ENCODE data around the gene FRMD7.
"Not testable (repeated sequence)": the region's sequence is repeated elsewhere in the genome, so short reads cannot be mapped to it uniquely, and the experiment has no call there.

Gene FRMD7, protein sequence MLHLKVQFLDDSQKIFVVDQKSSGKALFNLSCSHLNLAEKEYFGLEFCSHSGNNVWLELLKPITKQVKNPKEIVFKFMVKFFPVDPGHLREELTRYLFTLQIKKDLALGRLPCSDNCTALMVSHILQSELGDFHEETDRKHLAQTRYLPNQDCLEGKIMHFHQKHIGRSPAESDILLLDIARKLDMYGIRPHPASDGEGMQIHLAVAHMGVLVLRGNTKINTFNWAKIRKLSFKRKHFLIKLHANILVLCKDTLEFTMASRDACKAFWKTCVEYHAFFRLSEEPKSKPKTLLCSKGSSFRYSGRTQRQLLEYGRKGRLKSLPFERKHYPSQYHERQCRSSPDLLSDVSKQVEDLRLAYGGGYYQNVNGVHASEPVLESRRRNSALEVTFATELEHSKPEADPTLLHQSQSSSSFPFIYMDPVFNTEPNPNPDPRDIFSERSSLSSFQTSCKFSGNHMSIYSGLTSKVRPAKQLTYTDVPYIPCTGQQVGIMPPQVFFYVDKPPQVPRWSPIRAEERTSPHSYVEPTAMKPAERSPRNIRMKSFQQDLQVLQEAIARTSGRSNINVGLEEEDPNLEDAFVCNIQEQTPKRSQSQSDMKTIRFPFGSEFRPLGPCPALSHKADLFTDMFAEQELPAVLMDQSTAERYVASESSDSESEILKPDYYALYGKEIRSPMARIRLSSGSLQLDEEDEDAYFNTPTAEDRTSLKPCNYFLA

GRCh38 chrX:132127743-132128142 is at the start of gene FRMD7:
Gene FRMD7, minus strand, starts transcription at chrX:132128020. Its CDS starts 176 bp downstream, at chrX:132127844.
- H3K4me1 ChIP-seq: peaks cover 10% of the 10 kb centered on the region
- in situ Hi-C loops (cut with MboI; ENCODE audit: low sequenced_read_pairs): no loop called here
- no peak within 1 kb of the TSS for H3K4me3 ChIP-seq
- no peaks in the 10 kb centered on the region for H3K36me3 ChIP-seq (replicated peaks)
- H3K9me3 ChIP-seq: no peaks in the 10 kb centered on the region
- DNase-seq (ENCODE audit: low spot score in 2 of 2): peak in 1 of 2 experiments; percentile 59
- peaks cover 35% of the 10 kb centered on the region for H3K27me3 ChIP-seq (ENCODE audit: low read depth)

GRCh38 chrX:132173647-132174046 is 45.8 kb upstream of the FRMD7 start:
- H3K4me3 ChIP-seq: no peak overlapping the region
- no peak for DNase-seq (ENCODE audit: low spot score in 2 of 2)
- H3K27me3 ChIP-seq (ENCODE audit: low read depth): peaks cover 13% of the 10 kb centered on the region
- no peaks in the 10 kb centered on the region for H3K9me3 ChIP-seq
- H3K4me1 ChIP-seq: no peaks in the 10 kb centered on the region
- no peaks in the 10 kb centered on the region for H3K36me3 ChIP-seq (replicated peaks)
- in situ Hi-C loops (cut with MboI; ENCODE audit: low sequenced_read_pairs): no loop called here

DNA sequence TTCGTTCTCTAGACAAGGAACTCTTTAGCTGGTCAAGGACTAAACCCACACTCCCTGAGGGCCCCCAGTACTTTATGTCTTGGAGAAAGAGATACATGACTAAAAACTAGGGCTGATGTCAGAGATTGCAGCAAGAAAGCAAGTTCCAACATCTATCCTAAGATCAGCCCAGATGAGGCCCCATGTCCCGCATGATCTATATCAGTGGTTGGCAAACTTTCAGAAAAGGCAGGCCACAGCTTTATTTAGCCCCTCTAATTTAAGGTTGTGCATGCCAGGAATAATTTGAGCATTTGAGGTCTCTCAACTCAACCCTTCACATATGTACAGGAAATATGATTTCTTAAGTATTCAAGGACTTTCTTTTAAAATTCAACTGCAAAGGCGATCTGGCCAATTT is 44.1 kb upstream of the FRMD7 start:
- DNase-seq (ENCODE audit: low spot score in 2 of 2): no peak
- Histone ChIP-seq H3K27me3 (ENCODE audit: low read depth) (peaks cover 10% of the 10 kb centered on the region), H3K36me3 (replicated peaks) (no peaks in the 10 kb centered on the region), H3K9me3 (no peaks in the 10 kb centered on the region), H3K4me3 (no peak overlapping the region), H3K4me1 (no peaks in the 10 kb centered on the region)
- in situ Hi-C loops (cut with MboI; ENCODE audit: low sequenced_read_pairs): no loop called here

DNA sequence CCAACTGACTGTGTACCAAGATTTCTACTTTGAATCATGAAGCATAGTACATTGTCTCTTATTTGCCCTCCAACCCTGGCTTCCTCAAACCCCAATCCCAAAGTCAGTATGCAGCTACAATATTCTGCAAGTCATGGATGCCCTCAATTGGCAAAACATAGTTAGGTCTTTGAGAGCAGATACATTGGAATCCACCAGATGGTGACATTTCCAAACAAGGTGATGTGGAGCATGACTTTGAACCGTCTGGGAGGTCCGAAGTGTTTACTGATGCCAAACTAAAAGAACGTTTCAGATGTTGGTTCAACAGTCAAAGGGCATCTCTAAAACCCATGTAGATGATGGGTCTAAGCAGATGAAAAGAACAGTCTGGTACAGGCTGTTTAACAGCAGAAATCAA is 43.7 kb upstream of the FRMD7 start:
- no peak for DNase-seq (ENCODE audit: low spot score in 2 of 2)
- in situ Hi-C loops (cut with MboI; ENCODE audit: low sequenced_read_pairs): no loop called here
- peaks cover 9% of the 10 kb centered on the region for H3K27me3 ChIP-seq (ENCODE audit: low read depth)

GRCh38 chrX:132169554-132169953 is 41.7 kb upstream of the FRMD7 start:
- no peak for DNase-seq (ENCODE audit: low spot score in 2 of 2)
- in situ Hi-C loops (cut with MboI; ENCODE audit: low sequenced_read_pairs): no loop called here
- Histone ChIP-seq H3K4me3 (no peak overlapping the region), H3K9me3 (no peaks in the 10 kb centered on the region), H3K27me3 (ENCODE audit: low read depth) (peaks cover 7% of the 10 kb centered on the region), H3K4me1 (no peaks in the 10 kb centered on the region), H3K36me3 (replicated peaks) (no peaks in the 10 kb centered on the region)

More for the DNA sequence above, 43.7 kb upstream of the FRMD7 start:
- H3K36me3 ChIP-seq (replicated peaks): no peaks in the 10 kb centered on the region
- H3K4me1 ChIP-seq: no peaks in the 10 kb centered on the region
- no peak overlapping the region for H3K4me3 ChIP-seq
- H3K9me3 ChIP-seq: no peaks in the 10 kb centered on the region

GRCh38 chrX:132165651-132166050 is 37.8 kb upstream of the FRMD7 start:
- in situ Hi-C loops (cut with MboI; ENCODE audit: low sequenced_read_pairs): no loop called here
- no peak for DNase-seq (ENCODE audit: low spot score in 2 of 2)
- H3K27me3 ChIP-seq (ENCODE audit: low read depth): peaks cover 6% of the 10 kb centered on the region
- no peak overlapping the region for H3K4me3 ChIP-seq
- no peaks in the 10 kb centered on the region for H3K4me1 ChIP-seq
- H3K36me3 ChIP-seq (replicated peaks): no peaks in the 10 kb centered on the region
- H3K9me3 ChIP-seq: no peaks in the 10 kb centered on the region

GRCh38 chrX:132165005-132165404 is 37.2 kb upstream of the FRMD7 start:
- Histone ChIP-seq H3K9me3 (no peaks in the 10 kb centered on the region), H3K4me3 (no peak overlapping the region), H3K27me3 (ENCODE audit: low read depth) (no peaks in the 10 kb centered on the region; the same call in 1 of the 2 replicates), H3K4me1 (no peaks in the 10 kb centered on the region), H3K36me3 (replicated peaks) (no peaks in the 10 kb centered on the region)
- no peak for DNase-seq (ENCODE audit: low spot score in 2 of 2)
- in situ Hi-C loops (cut with MboI; ENCODE audit: low sequenced_read_pairs): no loop called here

DNA sequence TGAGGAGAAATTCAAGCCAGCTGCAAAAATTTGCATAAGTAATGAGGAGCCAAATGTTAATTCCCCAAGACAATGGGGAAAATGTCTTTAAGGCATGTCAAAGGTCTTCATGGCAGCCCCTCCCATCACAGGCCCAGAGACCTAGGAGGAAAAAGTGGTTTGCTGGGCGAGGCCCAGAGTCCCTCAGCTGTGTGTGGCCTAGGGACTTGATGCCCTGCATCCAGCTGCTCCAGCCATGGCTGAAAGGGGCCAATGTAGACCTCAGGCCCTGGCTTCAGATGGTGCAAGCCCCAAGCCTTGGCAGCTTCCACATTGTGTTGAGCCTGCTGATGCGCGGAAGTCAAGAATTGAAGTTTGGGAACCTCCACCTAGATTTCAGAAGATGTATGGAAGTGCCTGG is 35.3 kb upstream of the FRMD7 start:
- H3K9me3 ChIP-seq; in situ Hi-C loops (cut with MboI; ENCODE audit: low sequenced_read_pairs): not testable (repeated sequence)

DNA sequence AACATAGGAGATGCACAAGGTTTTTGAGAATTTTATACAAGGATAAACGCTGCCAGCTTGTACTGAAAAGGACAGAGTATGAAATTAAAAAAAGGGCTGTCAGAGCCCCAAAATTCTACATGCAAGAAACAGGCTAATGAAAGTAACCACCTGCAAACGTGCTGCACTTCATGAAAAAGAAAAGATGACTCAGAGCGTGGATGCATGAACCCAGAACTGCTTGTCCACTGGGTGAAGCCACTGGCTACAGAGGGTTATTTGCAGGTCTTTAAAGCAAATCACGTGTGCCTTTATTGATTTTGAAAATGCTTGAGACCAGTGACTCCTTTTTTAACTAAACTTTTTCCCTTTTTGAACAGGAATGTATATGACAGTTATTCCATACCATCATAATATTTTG is 25.3 kb upstream of the FRMD7 start:
- no peak overlapping the region for H3K4me3 ChIP-seq
- no peaks in the 10 kb centered on the region for H3K36me3 ChIP-seq (replicated peaks)
- H3K9me3 ChIP-seq: no peaks in the 10 kb centered on the region
- in situ Hi-C loops (cut with MboI; ENCODE audit: low sequenced_read_pairs): no loop called here
- DNase-seq (ENCODE audit: low spot score in 2 of 2): no peak
- peaks cover 35% of the 10 kb centered on the region for H3K27me3 ChIP-seq (ENCODE audit: low read depth)
- no peaks in the 10 kb centered on the region for H3K4me1 ChIP-seq

More for the DNA sequence above, 35.3 kb upstream of the FRMD7 start:
- not testable (repeated sequence) for H3K4me3 ChIP-seq; H3K36me3 ChIP-seq (replicated peaks); DNase-seq (ENCODE audit: low spot score in 2 of 2); H3K27me3 ChIP-seq (ENCODE audit: low read depth); H3K4me1 ChIP-seq

- H3K36me3 ChIP-seq (replicated peaks): no peaks in the 10 kb centered on the region
- in situ Hi-C loops (cut with MboI; ENCODE audit: low sequenced_read_pairs): no loop called here
- DNase-seq (ENCODE audit: low spot score in 2 of 2): no peak
- no peak overlapping the region for H3K4me3 ChIP-seq
- H3K27me3 ChIP-seq (ENCODE audit: low read depth): peaks cover 35% of the 10 kb centered on the region
- H3K9me3 ChIP-seq: no peaks in the 10 kb centered on the region
- H3K4me1 ChIP-seq: no peaks in the 10 kb centered on the region
Measured at GRCh38 chrX:132146456-132146855, 18.6 kb upstream of the FRMD7 start.

DNA sequence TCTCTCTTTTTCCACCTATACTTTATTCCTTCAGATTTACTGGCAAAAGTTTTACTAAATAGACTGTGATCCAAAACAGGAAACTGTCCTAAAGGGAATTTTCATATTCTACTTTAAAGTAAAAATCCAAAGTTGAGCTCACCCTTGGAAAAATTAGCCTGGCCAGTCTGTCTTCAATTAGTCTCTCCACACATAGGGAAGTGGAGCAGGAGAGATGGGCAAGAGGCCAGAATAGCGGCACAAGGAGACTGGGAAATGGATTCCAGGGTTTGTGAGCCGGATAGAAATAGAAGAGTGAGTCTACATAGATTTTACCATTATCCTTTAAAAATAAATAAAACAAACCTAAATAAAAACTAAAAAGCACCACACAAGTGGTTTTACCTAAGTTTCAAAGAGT is 16.2 kb upstream of the FRMD7 start:
- in situ Hi-C loops (cut with MboI; ENCODE audit: low sequenced_read_pairs): no loop called here
- Histone ChIP-seq H3K36me3 (replicated peaks) (no peaks in the 10 kb centered on the region), H3K4me1 (no peaks in the 10 kb centered on the region), H3K27me3 (ENCODE audit: low read depth) (peaks cover 21% of the 10 kb centered on the region), H3K9me3 (no peaks in the 10 kb centered on the region), H3K4me3 (no peak overlapping the region)
- DNase-seq (ENCODE audit: low spot score in 2 of 2): no peak

GRCh38 chrX:132125906-132126305 is 1.9 kb downstream of the FRMD7 start:
- in situ Hi-C loops (cut with MboI; ENCODE audit: low sequenced_read_pairs): no loop called here

GRCh38 chrX:132120913-132121312 is 6.9 kb downstream of the FRMD7 start:
- Histone ChIP-seq H3K4me1 (peaks cover 14% of the 10 kb centered on the region), H3K9me3 (no peaks in the 10 kb centered on the region), H3K4me3 (no peak overlapping the region), H3K27me3 (ENCODE audit: low read depth) (peaks cover 2% of the 10 kb centered on the region), H3K36me3 (replicated peaks) (no peaks in the 10 kb centered on the region)
- in situ Hi-C loops (cut with MboI; ENCODE audit: low sequenced_read_pairs): no loop called here
- DNase-seq (ENCODE audit: low spot score in 2 of 2): no peak

More at GRCh38 chrX:132125906-132126305, 1.9 kb downstream of the FRMD7 start:
- Histone ChIP-seq H3K4me3 (no peak overlapping the region), H3K4me1 (peaks cover 10% of the 10 kb centered on the region), H3K27me3 (ENCODE audit: low read depth) (peaks cover 31% of the 10 kb centered on the region), H3K9me3 (no peaks in the 10 kb centered on the region), H3K36me3 (replicated peaks) (no peaks in the 10 kb centered on the region)
- DNase-seq (ENCODE audit: low spot score in 2 of 2): no peak

DNA sequence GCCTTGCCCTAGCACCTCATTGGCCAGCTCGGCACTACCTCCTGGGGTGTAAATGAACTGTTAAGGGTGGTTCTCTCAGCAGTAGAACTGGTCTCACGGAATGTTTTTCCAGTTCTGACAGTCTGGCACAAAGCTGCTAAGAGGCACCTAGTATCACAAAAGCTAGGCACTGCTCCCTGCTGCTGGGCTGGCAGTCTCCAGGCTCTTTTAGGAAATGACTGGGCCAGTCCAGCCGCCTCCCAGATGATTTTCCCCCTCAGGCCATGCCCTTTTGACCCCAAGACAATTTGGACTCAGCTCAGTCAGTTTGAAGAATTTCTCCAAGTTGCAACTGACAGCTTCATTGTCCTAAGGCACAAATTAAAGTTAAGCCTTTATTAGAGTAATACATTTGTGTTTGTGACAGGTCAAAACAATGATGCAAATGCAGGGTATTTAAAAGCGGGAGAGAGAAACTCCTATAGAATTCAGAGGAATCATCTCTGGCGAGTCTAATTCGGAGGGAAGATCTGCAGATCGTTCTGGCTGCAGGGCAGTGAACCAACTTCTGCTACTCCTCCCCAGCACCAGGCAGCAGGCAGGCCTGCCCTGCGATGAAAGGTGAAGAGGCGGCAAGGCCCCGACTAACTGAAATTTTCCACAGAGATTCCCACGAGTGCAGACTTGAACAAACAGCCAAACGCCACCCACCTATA is 7.9 kb downstream of the FRMD7 start:
- in situ Hi-C loops (cut with MboI; ENCODE audit: low sequenced_read_pairs): no loop called here
- DNase-seq (ENCODE audit: low spot score in 2 of 2): peak; percentile 70 to 83

More for the DNA sequence above, 7.9 kb downstream of the FRMD7 start:
- no peaks in the 10 kb centered on the region; the same call in 1 of the 2 replicates for H3K27me3 ChIP-seq (ENCODE audit: low read depth)
- H3K36me3 ChIP-seq (replicated peaks): no peaks in the 10 kb centered on the region
- H3K9me3 ChIP-seq: no peaks in the 10 kb centered on the region
- peaks cover 14% of the 10 kb centered on the region for H3K4me1 ChIP-seq
- no peak overlapping the region for H3K4me3 ChIP-seq

All from HAP-1 (cell line).